DMS 273 treated with DMSO at 0.1 percent for 48 hours (cell line): ENCODE data around the gene COL4A1.

Experiments
- DNase-seq: peaks from one replicate; lab custom pipeline; 2025; lab: John Stamatoyannopoulos, UW

The COL4A1 gene

DNA sequence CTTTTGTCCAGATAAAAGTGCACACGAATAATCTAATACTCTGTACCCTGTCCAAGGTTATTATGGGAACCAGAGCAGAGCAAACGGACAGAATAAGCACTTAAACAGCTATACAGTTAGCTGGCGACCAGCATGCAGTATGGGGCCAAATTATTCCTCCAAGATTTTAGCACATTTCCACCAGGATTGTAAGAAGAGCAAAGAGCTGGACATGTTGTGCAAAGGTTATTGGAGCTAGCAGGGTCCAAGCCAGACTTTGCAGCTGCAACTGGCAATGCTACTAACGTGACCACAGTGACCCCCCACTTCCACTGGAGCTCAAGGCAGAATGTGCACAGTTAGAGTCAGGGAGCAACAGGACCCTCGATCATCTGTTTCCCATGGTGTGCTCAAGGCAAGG, 89.9 kb downstream of the COL4A1 start:
- no peak for DNase-seq

DNA sequence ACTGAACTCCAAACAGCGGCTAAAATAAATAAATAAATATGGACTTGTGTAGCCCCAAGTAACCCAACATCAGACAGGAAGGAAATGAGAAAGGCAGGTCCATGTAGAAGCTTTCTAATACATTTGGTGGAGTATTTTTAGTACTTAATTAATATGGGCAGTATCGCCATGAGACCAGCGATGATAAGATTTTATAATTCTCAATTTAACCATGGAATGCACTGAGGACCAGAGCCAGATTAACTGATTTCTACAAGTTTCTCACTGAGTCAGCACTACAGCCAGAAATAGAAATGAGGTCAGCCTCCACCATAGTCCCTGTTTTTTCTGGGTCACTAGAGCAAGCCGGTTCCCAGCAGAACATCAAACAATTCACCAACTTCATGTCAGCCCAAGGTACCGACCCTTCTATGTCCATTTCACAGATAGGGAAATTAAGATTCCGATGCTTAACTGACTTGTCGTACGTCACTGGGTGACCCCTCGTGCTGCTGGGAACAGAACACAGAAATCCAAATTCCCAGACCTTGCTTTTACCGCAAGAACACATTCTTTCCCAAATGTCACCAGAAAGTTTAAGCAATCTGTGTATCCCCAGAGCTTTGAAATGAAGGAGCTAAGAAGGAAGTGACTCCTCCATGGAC, 90.4 kb downstream of the COL4A1 start:
- DNase-seq: no peak

DNA sequence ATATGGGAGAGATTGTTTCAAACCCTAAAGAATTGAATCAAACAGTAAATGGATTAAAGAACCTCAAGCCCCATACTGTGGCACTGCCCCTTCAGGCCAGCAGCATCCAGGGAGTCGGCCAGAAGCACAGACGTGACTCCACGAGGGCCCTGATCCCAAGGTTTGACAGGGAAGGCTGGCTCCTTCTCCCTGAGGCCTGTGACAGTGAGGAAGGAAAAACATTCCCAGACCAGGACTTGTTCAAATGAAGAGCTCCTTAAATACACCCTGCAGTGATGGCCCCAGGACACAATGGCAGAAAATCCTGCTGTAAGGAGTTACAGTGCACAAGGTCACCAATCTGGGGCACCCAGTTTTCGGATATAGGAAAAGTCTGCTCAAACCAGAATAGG, 91.0 kb downstream of the COL4A1 start:
- DNase-seq: no peak

DNA sequence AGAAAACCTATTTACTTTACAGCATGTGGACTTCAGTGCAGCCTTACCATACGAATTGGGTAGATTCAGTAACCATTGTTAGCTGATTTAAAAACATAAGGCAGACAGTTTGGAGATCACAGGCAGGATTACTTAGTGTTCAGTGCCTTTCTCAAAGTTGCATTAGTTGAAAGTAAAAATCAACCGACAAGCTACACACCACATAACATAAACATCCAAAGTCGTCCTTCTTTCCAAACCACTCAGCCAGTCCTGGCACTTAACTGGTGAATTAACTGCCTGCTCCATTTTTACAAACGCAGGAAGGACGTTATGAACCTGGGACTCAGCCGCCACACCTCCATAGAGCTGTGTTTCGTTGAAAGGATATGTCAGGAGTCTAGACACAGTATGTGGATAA, 91.4 kb downstream of the COL4A1 start:
- DNase-seq: no peak

DNA sequence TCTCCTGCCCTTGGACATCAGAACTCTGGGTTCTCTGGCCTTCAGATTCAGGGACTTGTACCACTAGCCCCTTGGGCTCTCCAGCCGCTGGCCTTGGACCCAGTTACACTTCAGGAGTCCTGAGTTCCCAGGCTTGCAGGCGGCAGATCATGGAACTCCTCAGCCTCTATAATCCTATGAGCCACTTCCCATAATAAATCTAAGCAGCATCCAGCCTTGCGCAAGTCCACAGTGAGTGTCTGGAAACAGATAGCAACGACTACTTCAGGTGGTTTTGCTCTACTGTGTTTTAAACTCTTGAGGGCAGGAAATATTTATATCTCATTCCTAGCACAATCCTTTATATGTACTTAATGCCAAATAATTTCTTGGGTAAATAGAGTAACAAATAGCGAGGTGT, 92.3 kb downstream of the COL4A1 start:
- no peak for DNase-seq

- no peak for DNase-seq
These were observed 93.4 kb downstream of the COL4A1 start for GRCh38 chr13:110213461-110214074.

DNA sequence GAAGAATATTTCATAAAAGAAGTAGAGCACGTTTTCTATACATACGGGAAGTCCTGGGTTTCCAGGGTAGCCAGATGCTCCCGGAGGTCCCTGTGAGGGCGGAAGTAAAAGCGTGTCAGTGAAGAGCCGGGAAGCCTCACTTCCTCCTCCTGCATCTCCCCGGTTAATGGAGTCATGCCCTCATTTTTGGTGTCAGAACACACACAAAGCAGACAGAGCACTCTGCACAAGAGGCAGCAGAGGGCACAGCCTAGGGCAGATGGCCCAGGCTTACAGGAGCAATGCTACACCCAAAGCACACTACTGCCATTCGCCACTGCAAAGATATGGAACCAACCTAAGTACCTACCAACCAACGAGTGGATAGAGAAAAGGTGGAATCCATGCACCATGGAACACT, 94.4 kb downstream of the COL4A1 start:
- no peak for DNase-seq

- DNase-seq: no peak
These were observed 95.2 kb downstream of the COL4A1 start for GRCh38 chr13:110211735-110212134.

GRCh38 chr13:110211046-110211445, 95.9 kb downstream of the COL4A1 start:
- DNase-seq: no peak

DNA sequence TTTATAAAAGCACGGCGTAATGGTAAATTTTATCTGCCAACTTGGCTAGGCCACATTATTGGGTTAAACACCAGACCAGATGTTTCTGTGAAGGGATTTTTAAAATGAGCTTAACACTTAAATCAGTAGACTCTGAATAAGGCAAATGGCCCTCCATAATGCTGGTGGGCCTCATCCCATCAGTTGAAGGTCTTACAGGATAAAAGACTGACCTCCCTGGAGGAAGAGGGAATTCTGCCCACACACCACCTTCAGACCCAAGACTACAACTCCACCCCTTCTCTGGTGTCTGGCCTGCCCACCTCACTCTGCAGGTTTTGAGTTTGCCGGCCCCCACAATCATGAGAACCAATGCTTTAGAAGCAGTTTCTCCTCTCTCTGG, 96.4 kb downstream of the COL4A1 start:
- DNase-seq: no peak

GRCh38 chr13:110209950-110210603, 96.9 kb downstream of the COL4A1 start:
- no peak for DNase-seq

GRCh38 chr13:110208116-110208515, 98.8 kb downstream of the COL4A1 start:
- DNase-seq: no peak

DNA sequence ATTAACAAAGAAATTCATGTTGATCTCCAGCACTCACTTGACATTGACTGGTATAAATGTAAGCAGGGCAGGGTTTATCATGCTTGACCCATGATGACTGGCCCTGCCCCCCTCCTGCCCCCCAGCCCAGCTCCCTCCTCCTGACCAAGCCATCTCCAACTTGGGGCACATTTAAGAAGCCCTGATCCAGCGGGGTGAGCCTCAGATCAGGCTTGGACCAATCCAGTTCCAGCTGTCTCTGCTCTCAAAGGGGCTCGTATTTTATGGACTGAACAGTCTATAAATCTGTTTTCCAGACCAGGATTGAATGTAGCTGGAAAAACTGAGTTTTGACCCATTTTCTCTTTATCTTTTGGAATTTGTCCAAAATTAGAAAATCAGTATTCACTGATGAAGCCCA, 100.0 kb downstream of the COL4A1 start:
- DNase-seq: no peak

- DNase-seq: no peak
These were observed 100.8 kb downstream of the COL4A1 start for GRCh38 chr13:110206185-110206584.

GRCh38 chr13:110201114-110201513, 105.8 kb downstream of the COL4A1 start:
- DNase-seq: no peak

- DNase-seq: no peak
These were observed 106.6 kb downstream of the COL4A1 start for GRCh38 chr13:110200276-110200870.

DNA sequence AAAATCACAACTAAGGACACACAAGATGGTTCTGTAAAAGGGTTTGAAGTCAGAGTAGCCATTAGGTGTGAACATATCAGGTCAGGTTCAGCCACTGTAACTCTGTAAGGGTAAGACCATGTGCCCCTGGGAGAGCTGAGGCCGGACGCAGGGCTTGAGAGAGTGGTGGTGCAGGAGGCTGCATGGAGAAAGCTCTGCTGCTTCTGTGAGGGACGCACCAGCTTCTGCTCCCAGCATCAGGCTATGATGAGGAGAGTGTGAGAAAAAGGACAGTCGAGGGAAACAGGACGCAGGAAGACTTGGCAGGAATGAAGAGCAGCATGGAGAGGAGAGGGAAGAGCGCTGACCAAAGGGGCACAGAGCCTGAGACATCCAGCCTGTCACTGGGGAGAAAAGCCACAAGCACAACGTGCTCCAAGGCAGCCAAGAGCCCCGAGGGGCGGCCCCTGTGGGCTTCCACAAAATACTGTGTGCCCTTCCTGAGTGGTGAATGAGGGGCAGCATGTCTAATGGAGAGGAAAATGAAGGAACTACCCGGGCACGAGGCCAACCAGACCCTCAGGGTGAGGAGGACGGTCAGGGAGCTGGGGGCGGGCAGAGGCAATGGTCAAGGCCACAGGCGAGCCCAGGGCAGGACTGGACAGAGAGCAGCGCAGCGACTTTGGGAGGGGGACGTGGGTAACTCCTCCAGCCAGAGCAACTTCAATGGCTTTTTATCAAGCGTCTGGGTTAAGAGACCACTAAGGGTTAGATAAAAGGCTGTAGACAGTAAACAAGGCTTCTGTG, 107.7 kb downstream of the COL4A1 start:
- DNase-seq: no peak

- no peak for DNase-seq
These were observed 109.5 kb downstream of the COL4A1 start for GRCh38 chr13:110197471-110197870.

DNA sequence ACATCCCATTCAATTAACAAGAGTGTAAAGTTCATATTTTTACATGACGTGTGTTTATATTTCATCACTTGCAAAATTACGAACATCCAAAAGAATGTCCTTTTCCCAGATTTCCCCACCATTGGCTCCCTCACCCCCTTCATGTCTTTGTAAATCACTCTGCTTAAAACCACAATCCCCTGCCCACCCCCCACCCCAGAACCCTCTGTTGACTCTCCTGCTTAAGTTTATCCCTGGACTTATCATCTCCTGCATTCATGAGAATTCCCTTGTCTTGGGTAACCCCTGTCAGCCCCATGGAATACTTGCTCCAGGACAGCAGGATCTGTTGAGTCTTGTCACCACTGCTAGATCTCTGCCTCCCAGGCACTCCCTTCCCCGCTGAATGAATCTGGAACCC, 109.9 kb downstream of the COL4A1 start:
- DNase-seq: no peak

- no peak for DNase-seq
These were observed 111.1 kb downstream of the COL4A1 start for GRCh38 chr13:110195547-110196485.

DNA sequence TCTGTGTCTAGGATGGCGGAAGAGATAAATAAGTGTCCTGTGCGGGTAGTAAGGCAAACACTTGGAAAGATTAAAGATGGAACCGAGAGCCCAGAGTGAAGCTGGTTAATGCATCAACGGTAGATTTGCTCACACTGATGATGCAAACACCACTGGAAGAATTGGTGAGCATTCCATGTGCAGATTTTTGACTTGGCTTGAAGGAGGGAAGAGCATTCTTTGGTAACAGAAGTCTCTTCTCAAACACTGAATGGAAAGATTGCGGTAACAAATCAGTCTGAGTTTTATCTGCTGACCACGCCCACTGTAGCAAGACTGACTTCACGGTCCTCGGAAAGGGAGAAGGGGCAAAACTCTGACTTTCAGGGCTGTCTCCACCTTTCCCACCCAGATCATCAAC, 112.5 kb downstream of the COL4A1 start:
- DNase-seq: no peak
